NT2/D1 (cell line): Measurements from ENCODE around the gene TRIM46.

Source experiments
- DNase-seq: peaks from one replicate; pipeline ENCODE4 v3.0.0-alpha.2; 2011; ENCODE audit warnings: low read depth, low spot score
- H3K27me3 ChIP-seq: 2 replicates; pipeline ENCODE4 v1.6.0; 2011; ENCODE audit warnings: mild to moderate bottlenecking; ENCODE audit not compliant: insufficient read length, insufficient read depth
- H3K36me3 ChIP-seq: 2 replicates; pipeline ENCODE4 v1.6.1; 2011; ENCODE audit warnings: mild to moderate bottlenecking, low read length, mixed read lengths; ENCODE audit not compliant: insufficient read depth, insufficient read length
- H3K4me1 ChIP-seq: 2 replicates; pipeline ENCODE4 v1.5.1; 2011; ENCODE audit not compliant: insufficient read depth, insufficient read length
- H3K4me3 ChIP-seq: 2 replicates; pipeline ENCODE4 v1.5.1; 2011; ENCODE audit warnings: low read depth; ENCODE audit not compliant: insufficient read length
- H3K9ac ChIP-seq: 2 replicates; pipeline ENCODE4 v1.6.0; 2011; ENCODE audit warnings: low read depth; ENCODE audit not compliant: insufficient read length
- H3K9me3 ChIP-seq: 2 replicates; pipeline ENCODE4 v1.5.1; 2011; ENCODE audit warnings: mild to moderate bottlenecking, low read length; ENCODE audit not compliant: insufficient read depth
- SUZ12 ChIP-seq: IDR thresholded peaks from 2 replicates; pipeline ENCODE4 v1.6.1; 2011; ENCODE audit not compliant: insufficient read length, insufficient read depth; ENCODE audit errors: extremely low read depth
- YY1 ChIP-seq: IDR thresholded peaks from 2 replicates; pipeline ENCODE4 v1.6.1; 2011; ENCODE audit not compliant: insufficient read length, insufficient read depth
- ZNF274 ChIP-seq: IDR thresholded peaks from 2 replicates; pipeline ENCODE4 v1.6.1; 2011; ENCODE audit warnings: mild to moderate bottlenecking, low read depth, low read length

The TRIM46 gene

GRCh38 chr1:155171836-155172731 lies 1.6 kb upstream of the TRIM46 start:
- Histone ChIP-seq H3K4me3 (peak overlapping the region; percentile 91), H3K27me3 (peaks cover 8% of the 10 kb centered on the region), H3K4me1 (peaks cover 14% of the 10 kb centered on the region), H3K9me3 (no peaks in the 10 kb centered on the region), H3K36me3 (peaks cover 42% of the 10 kb centered on the region), H3K9ac (peak overlapping the region; percentile 96)
- no peak for TF ChIP-seq YY1
- DNase-seq = no peak

DNA sequence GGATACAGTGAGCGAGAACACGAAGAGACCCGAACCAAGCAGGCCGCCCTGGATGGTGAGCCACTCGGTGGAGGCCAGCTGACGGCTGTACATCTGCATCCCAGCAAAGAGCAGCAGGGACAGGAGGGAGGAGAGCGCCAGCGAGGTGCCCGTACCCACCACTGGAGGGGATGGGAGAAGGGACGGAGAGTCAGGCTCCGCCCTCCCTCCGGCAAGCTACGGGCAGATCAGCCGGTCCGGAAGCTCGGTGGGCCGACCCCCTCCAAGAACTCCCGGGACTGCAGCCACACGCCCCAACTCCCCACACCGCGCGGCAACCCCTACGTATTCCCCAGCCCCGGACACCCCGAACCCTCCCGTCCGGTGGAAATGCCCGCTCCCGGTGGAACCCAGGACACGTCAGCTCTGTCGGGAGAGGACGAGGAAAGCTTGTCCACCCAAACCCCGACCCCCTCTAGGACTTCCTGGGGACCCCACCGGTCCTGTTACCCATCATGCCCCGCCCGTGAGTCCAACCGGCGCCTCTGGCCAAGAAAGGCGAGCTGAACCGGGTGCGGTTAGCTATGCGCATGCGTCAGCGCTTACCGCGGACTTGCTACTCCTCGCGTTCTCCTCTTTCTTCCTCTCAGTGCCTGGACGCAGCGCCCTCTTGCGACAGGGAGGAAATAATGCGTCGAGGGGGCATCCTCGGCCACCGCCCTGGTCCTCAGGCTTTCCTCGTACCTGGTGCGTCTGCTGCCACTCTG lies 744 bp upstream of the TRIM46 start, which contains the start of gene KRTCAP2:
KRTCAP2 (minus strand) TSS at position 573 of the 746 bp plus-strand sequence; CDS start at position 493, 80 bp downstream.
- TF ChIP-seq ZNF274 (no peak), SUZ12 (no peak), YY1 (no peak)
- peak within 1 kb of the TSS; percentile 91 for H3K4me3 ChIP-seq
- peaks cover 13% of the 10 kb centered on the region for H3K4me1 ChIP-seq
- DNase-seq = peak; percentile 99
- H3K9me3 ChIP-seq = no peaks in the 10 kb centered on the region
- peaks cover 8% of the 10 kb centered on the region for H3K27me3 ChIP-seq
- H3K9ac ChIP-seq = peak within 1 kb of the TSS; percentile 96
- H3K36me3 ChIP-seq = peaks cover 50% of the 10 kb centered on the region

DNA sequence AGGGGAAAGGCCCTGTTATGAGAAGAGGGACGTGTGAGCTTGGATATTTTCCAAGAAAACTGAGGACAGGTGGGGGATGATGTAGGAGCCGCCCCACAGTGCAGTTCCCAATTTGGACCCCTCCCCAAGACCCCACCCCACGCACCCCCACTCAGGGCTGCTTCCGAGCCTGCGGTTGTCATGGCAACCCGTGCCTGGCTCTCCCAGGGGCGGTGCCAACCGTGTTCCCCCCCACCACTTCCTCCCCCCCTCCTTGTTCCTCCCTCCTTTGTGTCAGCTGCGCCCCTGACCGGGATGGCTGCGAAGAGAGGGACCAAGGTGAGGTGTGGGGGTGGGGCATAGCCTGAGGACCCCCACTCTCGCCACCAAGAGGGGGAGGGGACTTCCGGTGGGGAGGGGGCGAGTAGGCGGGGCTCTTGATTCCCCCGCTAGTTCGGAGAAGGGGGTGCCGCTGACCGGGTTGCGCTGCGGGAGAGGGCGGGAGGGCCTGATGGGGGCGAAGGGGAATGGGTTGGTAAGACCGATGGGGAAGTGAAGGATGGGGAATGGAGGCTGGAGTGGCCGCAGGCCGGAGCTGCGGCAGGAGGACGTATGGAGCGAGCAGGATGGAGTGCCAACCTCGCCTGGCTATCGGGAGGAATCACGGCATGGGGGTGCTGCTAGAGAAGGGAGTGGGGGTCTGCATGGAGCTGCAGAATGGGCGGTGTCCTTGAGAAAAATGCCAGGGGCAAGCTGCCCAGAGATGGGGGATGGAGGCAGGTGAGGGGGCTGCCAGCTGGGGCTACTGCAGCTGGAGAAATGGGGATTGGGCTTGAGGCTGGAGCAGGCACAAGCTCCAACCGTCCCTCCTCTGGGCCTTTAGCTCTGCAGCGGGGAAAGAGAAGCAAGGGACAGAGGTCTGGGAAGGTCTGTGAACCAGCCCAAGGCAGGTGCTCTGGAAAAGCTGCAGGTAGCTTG lies 953 bp downstream of the TRIM46 start:
- Histone ChIP-seq H3K9me3 (no peaks in the 10 kb centered on the region), H3K36me3 (peaks cover 52% of the 10 kb centered on the region), H3K4me3 (peak overlapping the region; percentile 91), H3K27me3 (peaks cover 8% of the 10 kb centered on the region), H3K9ac (peak overlapping the region; percentile 81), H3K4me1 (peaks cover 13% of the 10 kb centered on the region)
- TF ChIP-seq SUZ12 (no peak), ZNF274 (no peak), YY1 (no peak)
- no peak for DNase-seq

GRCh38 chr1:155175281-155175926 lies 1.8 kb downstream of the TRIM46 start:
- no peak for TF ChIP-seq YY1
- TF ChIP-seq ZNF274 = no peak
- no peak for TF ChIP-seq SUZ12
- H3K27me3 ChIP-seq = peaks cover 8% of the 10 kb centered on the region
- DNase-seq = no peak
- H3K36me3 ChIP-seq = peaks cover 49% of the 10 kb centered on the region
- H3K9ac ChIP-seq = peak overlapping the region; percentile 81
- H3K9me3 ChIP-seq = no peaks in the 10 kb centered on the region
- H3K4me1 ChIP-seq = peaks cover 13% of the 10 kb centered on the region
- peak overlapping the region; percentile 91 for H3K4me3 ChIP-seq

GRCh38 chr1:155175927-155176371 lies 2.3 kb downstream of the TRIM46 start:
- H3K9me3 ChIP-seq = no peaks in the 10 kb centered on the region
- no peak overlapping the region for H3K9ac ChIP-seq
- peaks cover 44% of the 10 kb centered on the region for H3K36me3 ChIP-seq
- peaks cover 8% of the 10 kb centered on the region for H3K27me3 ChIP-seq
- DNase-seq = no peak
- peaks cover 13% of the 10 kb centered on the region for H3K4me1 ChIP-seq
- no peak for TF ChIP-seq SUZ12
- TF ChIP-seq ZNF274 = no peak
- no peak for TF ChIP-seq YY1
- H3K4me3 ChIP-seq = no peak overlapping the region

- Histone ChIP-seq H3K4me1 (peaks cover 13% of the 10 kb centered on the region), H3K27me3 (peaks cover 8% of the 10 kb centered on the region), H3K9ac (no peak overlapping the region), H3K9me3 (no peaks in the 10 kb centered on the region), H3K4me3 (no peak overlapping the region), H3K36me3 (peaks cover 42% of the 10 kb centered on the region)
- DNase-seq = no peak
- no peak for TF ChIP-seq ZNF274
- TF ChIP-seq YY1 = no peak
- TF ChIP-seq SUZ12 = no peak
These were observed 3.0 kb downstream of the TRIM46 start for GRCh38 chr1:155176544-155177071.
